ENCODE results near the gene ADARB1.

- TF ChIP-seq EZH2 (IDR thresholded peaks at IDR 0.05; ENCODE audit: borderline replicate concordance) (no peak), EZH2phosphoT487 (IDR thresholded peaks at IDR 0.05; ENCODE audit: low read depth, severe bottlenecking, unreplicated experiment) (no peak)
These were observed 151.5 kb downstream of the ADARB1 start for GRCh38 chr21:45225741-45226327.
